Endothelial cell of umbilical vein (primary cell): Measurements from ENCODE around the gene ING2.

Source experiments
- POLR2A ChIP-seq: IDR thresholded peaks from 2 replicates; pipeline ENCODE4 v1.6.1; 2012; ENCODE audit warnings: low read depth, mild to moderate bottlenecking, control low read depth, low read length
- POLR2AphosphoS5 ChIP-seq: IDR thresholded peaks from 2 replicates; pipeline ENCODE4 v1.6.1; 2012; ENCODE audit warnings: low read depth, mild to moderate bottlenecking, control low read depth, low read length, moderate library complexity; ENCODE audit not compliant: insufficient read depth

- TF ChIP-seq POLR2A = no peak
- TF ChIP-seq POLR2AphosphoS5 = no peak
These were observed 52.8 kb downstream of the ING2 start for GRCh38 chr4:183557611-183558010.
